ENCODE data around the gene RRBP1.

Gene RRBP1

DNA sequence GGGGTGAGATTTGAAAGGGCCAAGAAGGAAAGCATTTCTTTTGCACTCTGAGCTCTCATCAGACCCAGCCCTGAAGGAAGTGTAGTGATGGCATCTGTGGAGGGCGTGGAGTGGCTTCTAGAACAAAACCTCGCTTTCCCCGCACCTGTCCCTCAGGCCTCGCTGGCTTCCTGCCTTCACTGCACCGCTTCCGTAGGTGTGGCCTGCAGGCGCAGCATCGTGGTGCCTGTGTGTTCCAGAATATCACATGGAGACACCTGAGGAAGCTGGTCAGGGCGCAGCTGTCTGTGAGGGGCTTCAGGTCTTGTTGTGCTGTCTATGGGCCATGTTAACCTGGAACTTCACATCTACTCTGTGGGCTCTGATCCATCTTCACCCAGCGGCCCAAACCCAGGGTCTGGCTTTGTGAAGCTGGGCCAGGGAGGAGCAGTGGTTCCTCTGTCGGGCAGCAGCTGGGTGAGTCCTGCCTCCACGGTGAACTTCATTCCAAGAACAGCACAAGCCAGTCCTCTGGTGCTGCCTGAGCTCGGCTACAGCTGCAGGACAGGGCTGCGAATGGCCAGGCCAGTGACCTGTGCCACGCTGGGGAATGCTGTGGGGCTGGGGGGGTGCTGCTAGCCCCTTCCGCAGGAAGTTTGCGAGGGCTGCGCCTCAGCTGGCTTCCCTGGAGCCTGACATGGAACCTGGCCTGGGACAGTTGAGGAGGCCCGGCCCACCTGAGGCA lies 71.3 kb downstream of the RRBP1 start:
- peak in 1 of 2 donors; percentile 36 for DNase-seq (ENCODE audit: low read depth in 2 of 2)

DNA sequence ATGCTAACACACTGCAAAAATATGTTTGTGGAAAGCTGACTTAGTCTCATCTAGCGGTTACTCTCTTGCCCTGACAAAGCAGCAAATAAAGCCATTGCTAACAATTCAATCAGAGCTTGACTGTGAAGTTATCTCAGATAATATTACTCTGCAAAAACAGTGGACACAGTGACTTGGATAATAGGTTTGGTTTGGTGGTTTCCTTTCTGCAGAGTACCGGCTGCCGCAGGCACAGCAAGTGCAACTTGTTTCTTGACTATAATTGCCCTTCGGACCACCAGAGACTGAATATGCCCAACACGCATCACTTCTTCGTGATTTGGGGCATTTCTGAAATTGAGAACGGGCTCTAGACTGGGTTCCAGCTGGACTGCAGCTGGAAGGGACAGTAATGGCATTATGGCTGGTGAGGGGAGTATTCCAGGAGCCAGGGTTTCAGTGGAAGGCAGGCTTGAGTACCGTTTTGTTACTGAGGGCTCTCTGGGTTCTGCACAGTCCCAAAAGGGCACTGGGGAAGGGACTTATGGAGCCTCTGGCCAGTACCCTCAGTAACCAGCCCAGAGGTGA lies 72.1 kb downstream of the RRBP1 start:
- DNase-seq (ENCODE audit: low read depth in 2 of 2), result no peak

DNA sequence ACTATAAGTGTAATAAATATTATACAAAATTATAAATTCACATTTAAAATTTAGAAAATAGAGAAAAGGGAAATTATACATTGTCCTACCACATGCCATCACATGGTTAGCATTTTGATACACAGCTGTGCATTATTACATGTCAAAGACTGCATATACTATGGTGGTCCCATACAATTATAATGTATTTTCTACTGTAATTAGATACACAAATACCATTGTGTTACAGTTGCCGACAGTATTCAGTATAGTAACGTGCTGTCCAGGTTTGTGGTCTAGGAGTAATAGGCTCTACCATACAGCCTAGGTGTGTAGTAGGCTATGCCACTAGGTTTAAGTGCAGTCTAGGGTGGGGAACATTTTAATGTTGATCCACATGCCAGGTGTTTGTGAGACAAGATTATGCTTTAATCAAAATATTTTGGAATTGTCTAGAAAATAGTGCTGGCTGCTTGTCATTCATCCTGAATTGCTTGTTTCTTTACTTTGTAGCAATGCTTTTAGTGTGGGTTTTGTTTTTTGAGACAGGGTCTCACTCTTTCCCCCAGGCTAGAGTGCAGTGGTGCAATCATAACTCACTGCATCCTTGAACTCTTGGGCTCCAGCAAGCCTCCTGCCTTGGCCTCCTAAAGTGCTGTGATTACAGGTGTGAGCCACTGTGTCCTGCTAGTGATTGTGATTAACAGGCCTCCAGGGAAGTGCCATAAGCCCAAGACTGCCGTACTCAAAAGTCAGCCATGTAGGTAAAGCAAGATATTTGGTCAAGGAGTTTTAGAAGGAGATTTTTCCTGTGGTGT lies 73.1 kb downstream of the RRBP1 start:
- no peak for DNase-seq (ENCODE audit: low read depth in 2 of 2)

DNA sequence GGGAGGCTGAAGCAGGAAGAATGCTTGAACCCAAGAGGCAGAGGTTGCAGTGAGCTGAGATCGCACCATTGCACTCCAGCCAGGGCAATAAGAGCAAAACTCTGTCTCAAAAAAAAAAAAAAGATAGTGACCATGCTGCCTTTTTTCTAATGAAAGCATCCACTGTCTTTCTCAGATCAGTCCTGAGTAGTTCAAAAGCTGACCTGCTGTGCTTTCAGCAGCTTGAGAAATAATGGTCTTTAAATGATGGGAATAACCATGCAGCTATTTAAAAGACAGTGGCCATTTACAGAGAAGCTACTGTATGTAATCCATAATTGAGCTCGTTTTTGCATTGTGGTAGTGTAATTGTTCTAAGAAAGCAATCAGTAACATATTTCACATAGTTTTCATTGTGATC lies 76.0 kb downstream of the RRBP1 start:
- no peak for DNase-seq (ENCODE audit: low read depth in 2 of 2)

DNA sequence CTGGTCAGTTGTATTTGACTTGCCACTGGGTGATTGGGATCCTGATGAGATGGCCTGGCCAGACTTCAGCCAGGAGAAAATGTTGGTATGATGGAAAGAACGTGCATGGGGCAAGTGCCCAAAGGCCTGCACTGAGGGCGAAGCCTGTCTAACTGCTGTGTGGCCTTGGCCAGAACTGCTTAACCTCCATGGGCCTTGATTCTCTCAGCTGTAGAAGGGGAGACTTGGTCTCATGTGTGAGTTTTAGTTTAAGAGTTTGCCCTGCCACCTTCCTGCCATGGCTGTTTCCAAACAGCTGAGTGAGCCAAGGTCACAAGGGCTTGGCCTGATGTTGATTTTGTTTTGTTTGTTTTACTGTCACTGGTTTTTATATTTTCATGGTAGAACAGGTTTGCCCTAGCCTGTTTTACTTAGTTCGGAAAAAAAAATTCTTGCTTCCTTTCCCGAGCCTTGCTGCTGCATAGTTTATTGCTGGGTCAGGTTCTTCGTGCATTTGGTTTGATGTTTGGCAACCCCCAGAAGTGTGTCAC lies 76.8 kb downstream of the RRBP1 start:
- no peak for DNase-seq (ENCODE audit: low read depth in 2 of 2)

DNA sequence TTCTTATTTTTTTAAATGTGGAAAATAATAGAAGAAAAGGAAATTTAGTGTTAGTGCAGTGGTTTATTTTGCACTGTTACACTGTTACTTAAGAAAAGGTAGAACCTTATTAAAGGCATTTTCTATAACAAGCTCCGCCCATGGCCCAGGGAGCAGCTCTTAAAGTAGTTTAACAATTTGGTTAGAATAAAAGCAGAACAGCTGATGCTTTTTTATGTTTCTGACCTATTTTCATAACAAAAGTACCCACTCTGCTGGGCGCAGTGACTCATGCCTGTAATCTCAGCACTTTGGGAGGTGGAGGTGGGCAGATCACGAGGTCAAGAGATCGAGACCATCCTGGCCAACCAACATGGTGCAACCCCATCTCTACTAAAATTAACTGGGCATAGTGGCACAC lies 79.5 kb downstream of the RRBP1 start:
- no peak for DNase-seq (ENCODE audit: low read depth in 2 of 2)

DNA sequence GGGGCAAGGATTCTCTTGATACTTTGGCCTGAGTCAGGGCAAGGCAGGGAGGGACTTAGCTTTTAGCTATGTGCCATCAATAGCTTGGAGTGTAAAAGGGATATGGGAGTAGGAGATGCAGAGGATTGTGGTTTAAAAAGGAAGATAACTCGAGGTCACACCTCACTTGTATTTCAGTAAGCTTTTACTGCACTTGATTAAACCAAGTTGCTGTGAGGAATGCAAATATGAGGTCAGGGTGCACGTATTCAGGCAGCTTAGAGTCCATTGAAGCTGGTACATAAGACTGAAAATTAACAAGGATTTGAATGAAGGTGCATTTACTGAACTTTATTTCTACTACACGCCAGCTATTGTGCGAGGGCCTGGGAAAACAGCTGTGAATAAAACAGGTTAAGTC lies 80.1 kb downstream of the RRBP1 start:
- DNase-seq (ENCODE audit: low read depth in 2 of 2), result no peak

DNA sequence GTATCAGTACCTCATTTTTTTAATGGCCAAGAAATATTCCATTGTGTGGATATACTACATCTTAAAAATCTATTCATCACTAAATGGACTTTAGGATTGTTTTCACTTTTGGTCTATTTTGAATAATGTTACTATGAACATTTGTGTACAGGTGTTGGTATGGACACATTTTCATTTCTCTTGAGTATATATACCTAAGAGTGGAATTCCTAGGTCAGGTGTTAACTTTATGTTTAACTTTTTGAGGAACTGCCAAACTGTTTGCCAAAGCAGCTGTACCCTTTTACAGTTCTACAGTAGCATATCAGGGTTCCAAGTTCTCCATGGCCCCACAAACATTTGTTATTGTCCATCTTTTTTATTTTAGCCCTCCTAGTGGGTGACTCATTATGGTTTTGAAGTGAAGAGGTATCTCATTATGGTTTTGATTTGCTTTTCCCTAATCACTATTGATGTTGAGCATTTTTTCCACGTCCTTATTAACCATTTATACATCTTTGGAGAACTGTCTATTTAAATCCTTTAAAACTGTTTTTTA lies 84.0 kb downstream of the RRBP1 start:
- no peak for DNase-seq (ENCODE audit: low read depth in 2 of 2)

DNA sequence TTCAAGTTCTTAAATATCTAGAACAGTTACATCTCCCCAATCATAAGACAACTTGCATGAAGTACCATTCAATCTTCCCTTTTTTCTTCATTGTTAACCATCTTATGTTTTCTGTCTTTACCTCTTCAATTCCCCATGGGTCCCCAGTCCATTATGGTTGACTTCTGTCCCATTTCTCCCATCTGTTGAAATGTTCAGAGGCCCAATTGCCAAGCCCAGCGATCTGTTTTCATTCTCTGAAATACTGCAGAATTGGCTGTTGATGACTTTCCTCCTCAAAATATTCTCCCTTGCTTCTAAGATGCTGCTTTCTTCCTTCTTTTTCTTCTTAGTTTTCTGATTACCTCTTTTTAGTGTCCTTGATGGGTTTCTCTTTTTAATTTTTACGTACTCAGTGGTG lies 86.2 kb downstream of the RRBP1 start:
- DNase-seq (ENCODE audit: low read depth in 2 of 2), result no peak

DNA sequence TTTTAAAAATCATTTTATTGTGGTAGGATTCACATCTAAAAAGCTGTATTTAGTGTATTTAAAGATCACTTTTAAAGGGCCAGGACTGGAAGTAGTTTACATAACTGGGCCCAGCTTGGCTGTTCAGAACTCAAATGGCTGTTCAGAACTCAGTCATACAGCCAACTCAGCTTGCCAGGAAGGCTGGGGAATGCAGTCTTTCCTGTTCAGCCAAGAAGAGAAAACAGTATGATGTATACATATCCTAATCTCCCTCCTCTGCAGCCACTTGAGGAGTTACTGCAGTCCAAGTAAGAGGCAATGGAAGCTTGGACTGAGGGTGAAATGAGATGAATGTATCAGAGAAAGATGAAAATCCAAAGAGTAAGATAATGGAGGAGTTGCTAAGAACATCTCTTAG lies 87.6 kb downstream of the RRBP1 start:
- no peak for DNase-seq (ENCODE audit: low read depth in 2 of 2)

DNA sequence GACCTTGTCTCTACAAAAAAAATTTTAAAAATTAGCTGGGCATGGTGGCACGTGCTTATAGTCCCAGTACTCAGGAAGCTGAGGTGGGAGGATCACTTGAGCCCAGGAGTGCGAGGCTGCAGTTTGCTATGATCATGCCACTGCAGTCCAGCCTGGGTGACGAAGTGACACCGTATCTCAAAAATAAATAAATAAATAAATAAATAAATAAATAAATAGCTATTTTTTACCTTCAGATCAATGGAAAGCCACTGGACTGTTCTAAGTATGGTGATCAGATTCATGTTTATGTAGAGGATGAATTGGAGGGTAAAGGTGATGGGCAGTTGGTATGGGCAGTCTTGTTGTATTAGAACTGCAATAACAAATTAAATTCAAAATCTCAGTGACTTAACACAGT lies 88.1 kb downstream of the RRBP1 start:
- DNase-seq (ENCODE audit: low read depth in 2 of 2), result no peak

DNA sequence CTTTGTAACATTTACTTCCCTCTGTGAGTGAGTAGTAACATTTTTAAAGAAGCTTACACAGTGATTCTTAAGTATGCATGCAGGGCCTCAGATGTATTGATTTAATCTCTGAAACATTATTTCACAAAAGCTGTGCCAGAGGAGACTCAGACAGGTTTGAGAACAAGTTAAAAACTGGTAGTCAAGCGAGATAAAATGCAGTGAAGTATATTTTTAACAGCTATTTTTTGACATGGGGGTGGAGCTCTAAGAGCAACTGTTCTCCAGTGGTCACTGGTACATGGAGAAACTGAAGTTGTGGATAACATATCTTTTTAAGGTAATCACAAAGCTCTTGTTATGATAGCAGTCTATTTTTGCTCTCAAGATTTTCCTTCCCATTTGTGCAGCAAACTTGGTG lies 91.8 kb downstream of the RRBP1 start:
- no peak for DNase-seq (ENCODE audit: low read depth in 2 of 2)

DNA sequence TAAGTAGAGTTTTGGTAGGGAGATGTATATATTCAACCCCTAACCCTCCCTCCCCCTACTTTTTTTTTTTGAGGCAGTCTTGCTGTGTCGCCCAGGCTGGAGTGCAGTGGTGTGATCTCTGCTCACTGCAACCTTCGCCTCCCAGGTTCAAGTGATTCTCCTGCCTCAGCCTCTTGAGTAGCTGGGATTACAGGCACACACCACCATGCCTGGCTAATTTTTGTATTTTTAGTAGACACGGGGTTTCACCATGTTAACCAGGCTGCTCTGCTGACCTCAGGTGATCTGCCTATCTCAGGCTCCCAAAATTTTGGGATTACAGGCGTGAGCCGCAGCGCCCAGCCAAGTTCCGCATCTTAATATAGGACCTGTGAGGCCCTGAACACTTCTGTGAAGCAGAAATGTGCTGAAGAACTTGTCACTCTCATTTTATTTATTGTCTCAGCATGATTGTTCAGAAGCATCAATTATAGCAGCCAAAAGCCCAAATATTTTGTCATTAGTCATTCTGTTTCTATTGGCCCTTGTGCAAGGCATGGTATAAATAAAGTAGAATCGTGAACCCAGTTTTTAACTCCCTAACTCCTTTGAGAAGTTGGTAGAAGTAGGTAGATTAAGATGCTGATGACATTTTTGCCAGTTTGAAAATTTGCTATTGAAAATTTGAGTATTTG lies 92.7 kb downstream of the RRBP1 start:
- no peak for DNase-seq (ENCODE audit: low read depth in 2 of 2)

DNA sequence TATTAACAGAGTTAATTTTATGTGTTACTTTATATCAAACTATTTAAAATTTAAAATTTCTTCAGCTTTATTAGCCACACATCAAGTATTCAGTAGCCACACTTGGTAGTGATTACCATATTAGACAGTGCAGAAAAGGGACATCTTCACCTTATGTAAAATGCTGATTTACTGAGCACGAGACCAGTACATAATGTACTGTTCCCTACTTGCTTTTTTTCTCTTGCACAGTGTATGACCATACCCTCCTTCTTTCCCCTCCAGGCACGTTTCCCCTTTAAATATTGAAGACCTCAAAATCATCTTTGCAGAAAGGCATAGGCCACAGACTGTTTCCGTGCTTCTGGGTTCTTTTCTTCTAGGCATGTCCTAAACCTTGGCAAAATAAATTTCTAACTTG lies 94.2 kb downstream of the RRBP1 start:
- no peak for DNase-seq (ENCODE audit: low read depth in 2 of 2)

DNA sequence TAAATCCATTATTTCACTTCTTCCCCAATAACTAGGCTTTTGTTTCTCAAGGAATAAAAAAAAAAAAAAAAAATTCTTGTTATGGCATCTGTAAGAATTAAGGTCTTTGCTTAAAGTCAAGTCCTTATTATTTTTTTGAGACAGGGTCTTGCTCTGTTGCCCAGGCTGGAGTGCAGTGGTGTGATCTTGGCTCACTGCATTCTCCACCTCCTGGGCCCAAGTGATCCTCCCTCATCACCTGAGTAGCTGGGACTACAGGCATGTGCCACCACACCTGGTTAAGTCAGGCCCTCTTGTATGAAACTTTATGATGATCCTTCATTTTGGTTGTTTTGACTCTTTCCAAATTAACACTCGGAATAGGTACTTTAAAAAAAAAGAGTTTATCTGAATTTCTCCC lies 94.9 kb downstream of the RRBP1 start:
- DNase-seq (ENCODE audit: low read depth in 2 of 2), result no peak

DNA sequence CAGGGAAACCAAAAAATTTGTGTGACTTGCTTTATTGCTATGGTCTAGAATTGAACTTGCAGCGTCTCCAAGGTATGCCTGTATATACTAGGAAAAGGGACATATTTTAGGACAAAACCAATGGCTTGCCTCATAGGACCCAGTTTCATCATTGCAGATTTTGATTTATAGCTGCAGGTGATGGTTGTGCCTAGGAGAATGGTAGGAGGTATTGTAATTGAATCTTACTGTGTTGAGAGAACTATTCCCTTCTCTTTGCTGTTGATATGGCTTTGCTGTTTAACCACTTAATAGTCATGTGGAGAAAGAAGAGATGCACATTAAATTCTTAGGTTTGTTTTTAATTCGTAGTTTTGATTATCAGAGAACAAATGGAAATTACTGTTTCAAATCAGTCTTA lies 95.8 kb downstream of the RRBP1 start:
- DNase-seq (ENCODE audit: low read depth in 2 of 2), result no peak

DNA sequence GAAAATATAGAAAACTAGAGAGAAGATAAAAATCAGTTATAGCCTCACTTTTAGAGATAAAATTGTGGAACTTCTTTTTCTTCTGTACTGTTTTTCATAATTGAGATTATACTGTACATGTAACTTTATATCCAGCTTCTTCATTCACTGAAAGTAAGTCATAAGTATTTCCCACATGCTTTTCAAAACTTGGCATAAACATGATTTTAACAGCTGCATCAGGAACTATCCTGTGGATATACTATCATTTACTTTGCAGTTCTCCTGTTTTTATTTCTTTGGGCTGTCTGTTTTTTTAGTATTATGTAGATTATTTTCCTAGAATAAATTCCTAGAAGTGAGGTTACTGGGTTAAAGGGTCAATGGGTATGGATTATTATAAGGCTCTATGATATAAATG lies 97.4 kb downstream of the RRBP1 start:
- no peak for DNase-seq (ENCODE audit: low read depth in 2 of 2)

DNA sequence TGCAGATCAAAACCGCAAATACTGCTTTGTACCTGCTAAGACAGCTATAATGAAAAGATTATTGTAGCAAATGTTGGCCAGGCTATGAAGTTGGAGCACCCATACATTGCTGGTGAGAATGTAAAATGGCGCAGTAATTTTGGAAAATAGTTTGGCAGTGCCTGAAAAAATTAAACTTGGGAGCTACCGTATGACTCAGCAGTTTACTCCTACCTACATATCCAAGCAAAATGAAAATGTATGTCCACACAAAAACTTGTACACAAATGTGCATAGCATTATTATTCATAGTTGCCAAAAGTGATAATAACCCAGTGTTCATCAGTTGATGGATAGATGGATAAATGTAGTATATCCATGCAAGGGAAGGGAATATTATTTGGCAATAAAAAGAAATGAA lies 98.9 kb downstream of the RRBP1 start:
- no peak for DNase-seq (ENCODE audit: low read depth in 2 of 2)

DNA sequence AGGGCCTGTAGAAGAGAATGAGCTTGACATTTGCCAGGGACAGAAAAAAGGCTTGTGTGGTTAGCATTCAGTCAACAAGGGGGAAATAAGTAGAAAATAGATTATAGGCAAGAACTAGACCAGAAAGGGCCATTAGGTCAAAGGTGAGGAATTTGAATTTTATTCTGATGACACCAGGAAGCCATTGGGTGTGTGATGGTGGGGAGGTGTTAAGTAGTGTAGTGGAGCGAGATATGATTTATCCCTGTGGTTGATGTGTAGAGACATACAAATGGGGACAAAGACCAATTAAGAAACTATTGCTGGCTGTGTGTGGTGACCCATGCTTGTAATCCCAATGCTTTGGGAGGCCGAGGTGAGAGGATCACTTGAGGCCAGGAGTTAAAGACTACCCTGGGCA lies 101.1 kb downstream of the RRBP1 start:
- no peak for DNase-seq (ENCODE audit: low read depth in 2 of 2)

DNA sequence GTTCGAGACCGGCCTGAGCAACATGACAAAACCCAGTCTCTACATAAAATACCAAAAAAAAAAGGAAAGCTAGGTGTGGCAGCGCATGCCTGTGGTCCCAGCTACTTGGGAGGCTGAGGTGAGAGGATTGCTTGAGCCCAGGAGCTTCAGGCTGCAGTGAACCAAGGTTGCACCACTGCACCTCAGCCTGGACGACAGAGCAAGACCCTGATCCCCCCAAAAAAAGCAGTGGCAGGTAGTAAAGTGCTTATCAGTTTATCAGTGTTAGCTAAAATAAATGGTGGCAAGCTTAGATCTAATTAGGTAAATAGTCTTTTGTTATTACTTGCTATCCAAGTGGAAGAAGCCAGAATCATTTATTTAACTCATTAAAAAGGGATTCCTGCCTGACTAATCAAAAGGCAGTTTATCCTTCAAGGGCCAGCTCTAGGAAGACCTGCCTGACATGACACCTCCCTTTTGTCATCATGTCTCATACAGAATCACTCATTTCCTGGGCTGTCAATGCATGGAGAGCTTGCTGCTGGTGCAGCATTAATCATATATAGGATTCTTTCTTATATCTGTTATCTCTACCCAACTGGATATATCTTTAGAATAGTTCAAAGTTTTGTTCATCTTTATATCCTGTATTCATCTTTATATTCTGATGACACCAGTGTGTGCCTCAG lies 102.5 kb downstream of the RRBP1 start:
- DNase-seq (ENCODE audit: low read depth in 2 of 2), result no peak

DNA sequence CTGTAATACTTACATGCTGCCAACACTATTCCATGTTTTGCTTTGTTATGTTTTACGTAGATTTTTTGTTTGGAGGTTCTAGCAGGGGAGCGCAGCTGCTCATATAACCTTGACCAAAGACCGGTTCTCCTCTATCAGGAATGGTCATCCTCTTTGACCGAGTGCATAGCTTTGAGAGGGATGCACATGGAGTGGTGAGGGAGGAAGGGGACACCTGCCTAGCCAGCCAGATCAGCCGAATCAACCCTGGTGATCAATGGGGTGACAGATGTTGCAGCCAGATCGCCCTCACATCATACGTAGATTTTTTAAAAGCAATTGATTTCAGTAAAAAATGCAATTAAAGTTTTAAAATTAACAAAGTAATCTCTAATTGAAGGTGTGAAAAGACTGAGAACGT lies 105.8 kb downstream of the RRBP1 start:
- DNase-seq (ENCODE audit: low read depth in 2 of 2), result no peak

DNA sequence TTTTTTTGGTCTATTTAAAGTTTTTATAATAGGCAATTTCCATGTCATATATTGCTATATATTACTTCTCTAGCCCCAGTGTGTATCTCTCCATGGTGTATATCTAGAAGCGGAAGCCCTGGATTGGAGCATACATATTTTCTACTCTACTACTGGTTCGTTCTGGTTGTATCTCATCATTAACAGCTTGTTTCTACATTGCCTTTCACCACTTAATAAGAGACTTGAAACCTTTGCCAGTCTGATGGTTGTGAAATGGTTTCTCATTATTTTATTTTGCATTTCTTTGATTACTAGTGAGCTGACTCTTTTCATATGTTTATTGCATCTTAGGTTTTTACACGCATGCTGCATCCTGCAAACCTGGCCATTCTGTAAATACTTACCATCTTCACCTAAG lies 108.6 kb downstream of the RRBP1 start:
- no peak for DNase-seq (ENCODE audit: low read depth in 2 of 2)
